DND-41 (cell line): ENCODE data around the gene RACGAP1.
"Not testable (repeated sequence)": the region's sequence is repeated elsewhere in the genome, so short reads cannot be mapped to it uniquely, and the experiment has no call there.

Experiments used
- CTCF ChIP-seq: IDR thresholded peaks from 2 replicates; pipeline ENCODE4 v1.5.1; 2012; ENCODE audit warnings: borderline replicate concordance, low read length, moderate library complexity, mild to moderate bottlenecking; ENCODE audit not compliant: poor library complexity, severe bottlenecking; ENCODE audit errors: extremely low read depth
- EZH2 ChIP-seq: IDR thresholded peaks from 3 replicates; pipeline ENCODE4 v1.6.1; 2012; ENCODE audit warnings: borderline replicate concordance, low read depth, mild to moderate bottlenecking, moderate library complexity, low read length, inconsistent platforms; ENCODE audit not compliant: severe bottlenecking

GRCh38 chr12:49989400-49989799, 35.9 kb downstream of the RACGAP1 start:
- TF ChIP-seq CTCF, EZH2: not testable (repeated sequence)
